ENCODE measurements around the gene WDFY4. TPM values are rescaled to one million over a fixed set of nuclear protein-coding genes. Genes with fewer than 3 reads are reported as not detected.

Gene WDFY4
- total and polyA plus RNA-seq, 8 donors = 0.15 to 8.0 (median 2.7) TPM

GRCh38 chr10:48683424-48683823 is 1.2 kb upstream of the WDFY4 start:
- peaks cover 0 to 4% (median 2%) of the 10 kb centered on the region in 4 donors for H3K9me3 ChIP-seq
- intact Hi-C loops (cut with DNase I; ENCODE audit: low total_unique reads) = no loop called here
- no peak for DNase-seq
- no peaks in the 10 kb centered on the region for H3K27me3 ChIP-seq
- no peak overlapping the region for H3K4me3 ChIP-seq
- no peak overlapping the region for H3K27ac ChIP-seq
- 85 to 93% (median 91%) methylated on average over 6 of the region's 6 CpGs for WGBS, 5 donors
- TF ChIP-seq EP300 (IDR thresholded peaks at IDR 0.05) (no peak), POLR2AphosphoS5 (IDR thresholded peaks at IDR 0.05) (no peak), CTCF (IDR thresholded peaks at IDR 0.05) (no peak), POLR2A (IDR thresholded peaks at IDR 0.05) (no peak)
- H3K36me3 ChIP-seq = no peaks in the 10 kb centered on the region
- H3K4me1 ChIP-seq = no peaks in the 10 kb centered on the region

GRCh38 chr10:48683868-48684267 is 805 bp upstream of the WDFY4 start:
- Histone ChIP-seq H3K4me1 (no peaks in the 10 kb centered on the region), H3K27ac (no peak overlapping the region), H3K9me3 (peaks cover 0 to 4% (median 2%) of the 10 kb centered on the region in 4 donors), H3K27me3 (no peaks in the 10 kb centered on the region), H3K4me3 (no peak overlapping the region), H3K36me3 (no peaks in the 10 kb centered on the region)
- no peak for DNase-seq
- 63 to 78% (median 73%) methylated on average over 5 of the region's 5 CpGs for WGBS, 5 donors
- intact Hi-C loops (cut with DNase I; ENCODE audit: low total_unique reads) = no loop called here
- TF ChIP-seq POLR2A (IDR thresholded peaks at IDR 0.05) (no peak), CTCF (IDR thresholded peaks at IDR 0.05) (no peak), EP300 (IDR thresholded peaks at IDR 0.05) (no peak), POLR2AphosphoS5 (IDR thresholded peaks at IDR 0.05) (no peak)

GRCh38 chr10:48684463-48684791 is 246 bp upstream of the WDFY4 start:
- WGBS, 5 donors = 56 to 91% (median 82%) methylated on average over 5 to 6 of the region's 6 CpGs
- H3K9me3 ChIP-seq = peaks cover 0 to 4% (median 2%) of the 10 kb centered on the region in 4 donors
- TF ChIP-seq POLR2A (IDR thresholded peaks at IDR 0.05) (no peak), POLR2AphosphoS5 (IDR thresholded peaks at IDR 0.05) (no peak), CTCF (IDR thresholded peaks at IDR 0.05) (no peak), EP300 (IDR thresholded peaks at IDR 0.05) (no peak)
- H3K27ac ChIP-seq = peak overlapping the region in 1 of 5 donors; percentile 73
- no peaks in the 10 kb centered on the region for H3K36me3 ChIP-seq
- peak overlapping the region in 2 of 4 donors; percentile 20 to 35 for H3K4me3 ChIP-seq
- no peak for DNase-seq
- no peaks in the 10 kb centered on the region for H3K27me3 ChIP-seq
- no peaks in the 10 kb centered on the region for H3K4me1 ChIP-seq
- intact Hi-C loops (cut with DNase I; ENCODE audit: low total_unique reads) = no loop called here

- 68 to 91% (median 81%) methylated on average over 6 of the region's 6 CpGs for WGBS, 5 donors
- no peak for TF ChIP-seq POLR2AphosphoS5 (IDR thresholded peaks at IDR 0.05)
- TF ChIP-seq CTCF (IDR thresholded peaks at IDR 0.05) = no peak
- no peak for TF ChIP-seq EP300 (IDR thresholded peaks at IDR 0.05)
- TF ChIP-seq POLR2A (IDR thresholded peaks at IDR 0.05) = no peak
- Histone ChIP-seq H3K4me3 (peak overlapping the region in 2 of 4 donors; percentile 20 to 35), H3K27ac (peak overlapping the region in 1 of 5 donors; percentile 73), H3K4me1 (no peaks in the 10 kb centered on the region), H3K9me3 (peaks cover 0 to 4% (median 2%) of the 10 kb centered on the region in 4 donors), H3K36me3 (no peaks in the 10 kb centered on the region), H3K27me3 (peaks cover 0 to under 1% (median 0%) of the 10 kb centered on the region in 3 donors)
- intact Hi-C loops (cut with DNase I; ENCODE audit: low total_unique reads) = no loop called here
- no peak for DNase-seq
These were observed 1.1 kb downstream of the WDFY4 start for GRCh38 chr10:48685731-48686130.
